ENCODE results near the gene ZDHHC14. TPM values are rescaled to one million over a fixed set of nuclear protein-coding genes. Genes with fewer than 3 reads are reported as not detected.

Gene ZDHHC14
- total RNA-seq, 4 donors from 2014 or later: 7.3 to 14.4 (median 8.1) TPM

- H3K27me3 ChIP-seq: no peaks in the 10 kb centered on the region
- no peak overlapping the region for H3K4me3 ChIP-seq
- H3K27ac ChIP-seq: no peak overlapping the region
- no peaks in the 10 kb centered on the region for H3K36me3 ChIP-seq
- H3K9me3 ChIP-seq: peaks cover 0 to 9% (median 0%) of the 10 kb centered on the region in 3 donors
- peaks cover 0 to 15% (median 0%) of the 10 kb centered on the region in 3 donors for H3K4me1 ChIP-seq
- WGBS, 2 donors (ENCODE audit: low coverage in 1 of 2): 93 to 98% methylated on average over 13 to 18 of the region's 18 CpGs
- TF ChIP-seq EP300 (IDR thresholded peaks at IDR 0.05) (no peak), POLR2A (IDR thresholded peaks at IDR 0.05) (no peak), CTCF (IDR thresholded peaks at IDR 0.05) (no peak), POLR2AphosphoS5 (IDR thresholded peaks at IDR 0.05) (no peak)
- no peak for ATAC-seq
These were observed 340.4 kb downstream of the ZDHHC14 start for GRCh38 chr6:157721426-157721825.

- no peak for TF ChIP-seq POLR2A (IDR thresholded peaks at IDR 0.05)
- no peak for TF ChIP-seq POLR2AphosphoS5 (IDR thresholded peaks at IDR 0.05)
- no peak for TF ChIP-seq EP300 (IDR thresholded peaks at IDR 0.05)
- no peak for TF ChIP-seq CTCF (IDR thresholded peaks at IDR 0.05)
- Histone ChIP-seq H3K9me3 (peaks cover 0 to 9% (median 0%) of the 10 kb centered on the region in 3 donors), H3K27me3 (no peaks in the 10 kb centered on the region), H3K36me3 (no peaks in the 10 kb centered on the region), H3K27ac (no peak overlapping the region), H3K4me1 (peaks cover 0 to 15% (median 0%) of the 10 kb centered on the region in 3 donors), H3K4me3 (no peak overlapping the region)
- ATAC-seq: no peak
- WGBS, 2 donors (ENCODE audit: low coverage in 1 of 2): 98% methylated on average over 5 of the region's 8 CpGs; no CpG with 5 or more reads in 1 of the 2 donors
These were observed 340.8 kb downstream of the ZDHHC14 start for GRCh38 chr6:157721830-157722229.

- no peak for ATAC-seq
- H3K27me3 ChIP-seq: no peaks in the 10 kb centered on the region
- H3K36me3 ChIP-seq: no peaks in the 10 kb centered on the region
- TF ChIP-seq EP300 (IDR thresholded peaks at IDR 0.05) (no peak), CTCF (IDR thresholded peaks at IDR 0.05) (no peak), POLR2AphosphoS5 (IDR thresholded peaks at IDR 0.05) (no peak), POLR2A (IDR thresholded peaks at IDR 0.05) (no peak)
- peaks cover 0 to 9% (median 0%) of the 10 kb centered on the region in 3 donors for H3K9me3 ChIP-seq
- H3K4me3 ChIP-seq: no peak overlapping the region
- H3K27ac ChIP-seq: no peak overlapping the region
- peaks cover 0 to 23% (median 0%) of the 10 kb centered on the region in 3 donors for H3K4me1 ChIP-seq
- 62 to 81% methylated on average over 4 of the region's 4 CpGs for WGBS, 2 donors (ENCODE audit: low coverage in 1 of 2)
These were observed 342.4 kb downstream of the ZDHHC14 start for GRCh38 chr6:157723376-157723775.

DNA sequence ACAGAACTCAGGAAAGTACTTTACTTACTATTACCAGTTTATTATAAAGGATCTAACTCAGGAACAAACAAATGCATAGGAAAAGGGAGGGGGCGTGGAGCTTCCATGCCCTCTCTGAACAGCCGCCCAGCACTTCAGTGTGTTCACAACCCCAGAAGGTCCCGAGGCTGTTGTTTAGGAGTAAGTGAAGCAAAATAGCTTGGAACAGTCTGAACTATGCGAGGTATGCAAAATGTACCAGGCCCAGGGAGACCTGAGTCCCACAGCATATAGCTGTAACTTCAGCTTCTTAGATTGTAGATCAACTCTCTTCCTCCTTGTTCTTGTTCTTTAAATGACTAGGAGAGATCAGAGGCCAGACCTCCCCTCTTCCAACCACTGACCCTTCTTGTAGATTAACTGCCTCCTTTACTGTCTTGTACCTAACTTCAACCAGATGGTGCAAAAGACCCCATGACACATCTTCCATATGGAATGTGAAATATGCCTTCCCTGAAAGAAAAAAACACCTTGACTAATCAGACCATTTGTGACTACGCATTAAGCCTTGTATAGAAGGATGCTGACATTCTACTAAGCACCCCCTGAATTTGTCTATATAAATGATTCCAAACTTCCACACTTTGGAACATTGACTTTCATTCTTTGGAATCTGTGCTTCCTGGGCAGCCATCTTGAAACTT lies 343.3 kb downstream of the ZDHHC14 start:
- H3K4me3 ChIP-seq: no peak overlapping the region
- H3K36me3 ChIP-seq: no peaks in the 10 kb centered on the region
- peaks cover 0 to 15% (median 0%) of the 10 kb centered on the region in 3 donors for H3K4me1 ChIP-seq
- no peak for TF ChIP-seq EP300 (IDR thresholded peaks at IDR 0.05)
- TF ChIP-seq POLR2A (IDR thresholded peaks at IDR 0.05): no peak
- TF ChIP-seq POLR2AphosphoS5 (IDR thresholded peaks at IDR 0.05): no peak
- no peak for TF ChIP-seq CTCF (IDR thresholded peaks at IDR 0.05)
- no peak for ATAC-seq
- peaks cover 0 to 9% (median 0%) of the 10 kb centered on the region in 3 donors for H3K9me3 ChIP-seq
- H3K27me3 ChIP-seq: no peaks in the 10 kb centered on the region
- 88 to 100% methylated on average over 1 to 5 of the region's 5 CpGs for WGBS, 2 donors (ENCODE audit: low coverage in 1 of 2)
- H3K27ac ChIP-seq: no peak overlapping the region
